ENCODE results near the gene TMEM201. TPM values are rescaled to one million over a fixed set of nuclear protein-coding genes. Genes with fewer than 3 reads are reported as not detected.
"Not testable (repeated sequence)": the region's sequence is repeated elsewhere in the genome, so short reads cannot be mapped to it uniquely, and the experiment has no call there.

Gene TMEM201
- total RNA-seq, 2 experiments from 2014 or later = 14.6 to 15.1 TPM

GRCh38 chr1:9612162-9612845 lies 23.6 kb downstream of the TMEM201 start:
- ATAC-seq = no peak
- Mint-ChIP-seq H3K36me3 (ENCODE audit: low read depth) (peaks cover 5% of the 10 kb centered on the region), H3K27ac (no peak overlapping the region), H3K9me3 (ENCODE audit: low read depth) (no peaks in the 10 kb centered on the region), H3K4me3 (no peak overlapping the region), H3K4me1 (no peaks in the 10 kb centered on the region), H3K27me3 (no peaks in the 10 kb centered on the region)
- CTCF ChIA-PET = no interaction called here
- no peak for DNase-seq
- POLR2A ChIA-PET = no interaction called here
- intact Hi-C loops (cut with DNase I, micrococcal nuclease) = no loop called here

GRCh38 chr1:9612871-9613624 lies 24.3 kb downstream of the TMEM201 start:
- Mint-ChIP-seq H3K36me3 (ENCODE audit: low read depth) (peaks cover 5% of the 10 kb centered on the region), H3K4me1 (no peaks in the 10 kb centered on the region), H3K27ac (no peak overlapping the region), H3K9me3 (ENCODE audit: low read depth) (no peaks in the 10 kb centered on the region), H3K27me3 (no peaks in the 10 kb centered on the region), H3K4me3 (no peak overlapping the region)
- ChIA-PET CTCF (interaction anchor here (0.5 kb wide), 1 partner anchor 77 kb away, joined by 5 read pairs; no protein-coding TSS in a partner anchor), POLR2A (no interaction called here)
- intact Hi-C loops (cut with DNase I, micrococcal nuclease) = no loop called here
- DNase-seq (no peak), ATAC-seq (no peak)

- ChIA-PET POLR2A (no interaction called here), CTCF (interaction anchor here (0.7 to 2.5 kb wide), 3 partner anchors 23 to 293 kb away, joined by 3 to 12 read pairs (median 3); no protein-coding TSS in a partner anchor)
- Mint-ChIP-seq H3K9me3 (ENCODE audit: low read depth) (no peaks in the 10 kb centered on the region), H3K27ac (no peak overlapping the region), H3K27me3 (no peaks in the 10 kb centered on the region), H3K4me3 (no peak overlapping the region), H3K36me3 (ENCODE audit: low read depth) (peaks cover 5% of the 10 kb centered on the region), H3K4me1 (no peaks in the 10 kb centered on the region)
- no peak for ATAC-seq
- no peak for DNase-seq
- intact Hi-C loops (cut with DNase I, micrococcal nuclease) = no loop called here
Observed at GRCh38 chr1:9613625-9614299, 25.1 kb downstream of the TMEM201 start.

GRCh38 chr1:9615316-9616063 lies 26.8 kb downstream of the TMEM201 start:
- H3K4me1 Mint-ChIP-seq = no peaks in the 10 kb centered on the region
- intact Hi-C loops (cut with DNase I, micrococcal nuclease) = loop anchor here in 1 of 2 experiments (1.0 kb wide), 1 partner anchor 252 kb away; no protein-coding TSS in a partner anchor
- POLR2A ChIA-PET = no interaction called here

GRCh38 chr1:9618909-9619679 lies 30.4 kb downstream of the TMEM201 start:
- POLR2A ChIA-PET = interaction anchor here (0.6 kb wide), 1 partner anchor 57 kb away, joined by 3 read pairs; no protein-coding TSS in a partner anchor
- Mint-ChIP-seq H3K4me1 (no peaks in the 10 kb centered on the region), H3K9me3 (ENCODE audit: low read depth) (no peaks in the 10 kb centered on the region), H3K36me3 (ENCODE audit: low read depth) (no peaks in the 10 kb centered on the region), H3K27ac (no peak overlapping the region), H3K27me3 (peaks cover 3% of the 10 kb centered on the region), H3K4me3 (no peak overlapping the region)
- intact Hi-C loops (cut with DNase I, micrococcal nuclease) = no loop called here
- CTCF ChIA-PET = no interaction called here
- DNase-seq = no peak
- no peak for ATAC-seq

More at GRCh38 chr1:9615316-9616063, 26.8 kb downstream of the TMEM201 start:
- peaks cover 3% of the 10 kb centered on the region for H3K27me3 Mint-ChIP-seq
- H3K27ac Mint-ChIP-seq = no peak overlapping the region
- CTCF ChIA-PET = interaction anchor here (0.7 to 2.5 kb wide), 16 partner anchors 11 to 841 kb away, joined by 3 to 12 read pairs (median 3); no protein-coding TSS in a partner anchor
- peaks cover 2% of the 10 kb centered on the region for H3K36me3 Mint-ChIP-seq (ENCODE audit: low read depth)
- no peak overlapping the region for H3K4me3 Mint-ChIP-seq
- DNase-seq (peak; percentile 79), ATAC-seq (peak; percentile 93)
- H3K9me3 Mint-ChIP-seq (ENCODE audit: low read depth) = no peaks in the 10 kb centered on the region

GRCh38 chr1:9621032-9621431 lies 32.3 kb downstream of the TMEM201 start:
- H3K4me3 Mint-ChIP-seq = no peak overlapping the region
- ATAC-seq (no peak), DNase-seq (no peak)
- no peaks in the 10 kb centered on the region for H3K9me3 Mint-ChIP-seq (ENCODE audit: low read depth)
- H3K27me3 Mint-ChIP-seq = peaks cover 3% of the 10 kb centered on the region
- no peaks in the 10 kb centered on the region for H3K36me3 Mint-ChIP-seq (ENCODE audit: low read depth)
- POLR2A ChIA-PET = interaction anchor here (1.3 kb wide), 1 partner anchor 14 kb away, joined by 3 read pairs; no protein-coding TSS in a partner anchor
- intact Hi-C loops (cut with DNase I, micrococcal nuclease) = no loop called here
- peaks cover 4% of the 10 kb centered on the region for H3K4me1 Mint-ChIP-seq
- CTCF ChIA-PET = interaction anchor here (0.8 kb wide), 1 partner anchor 1199 kb away, joined by 3 read pairs; no protein-coding TSS in a partner anchor
- no peak overlapping the region for H3K27ac Mint-ChIP-seq

GRCh38 chr1:9624081-9624480 lies 35.4 kb downstream of the TMEM201 start:
- intact Hi-C loops (cut with DNase I, micrococcal nuclease) = no loop called here
- CTCF ChIA-PET = no interaction called here

GRCh38 chr1:9625030-9625429 lies 36.3 kb downstream of the TMEM201 start:
- H3K4me1 Mint-ChIP-seq = peaks cover 24% of the 10 kb centered on the region
- CTCF ChIA-PET; H3K9me3 Mint-ChIP-seq (ENCODE audit: low read depth); H3K4me3 Mint-ChIP-seq; ATAC-seq; H3K27ac Mint-ChIP-seq; POLR2A ChIA-PET; H3K27me3 Mint-ChIP-seq; H3K36me3 Mint-ChIP-seq (ENCODE audit: low read depth); DNase-seq: not testable (repeated sequence)
- intact Hi-C loops (cut with DNase I, micrococcal nuclease) = loop anchor here in 1 of 2 experiments (5.0 kb wide), 1 partner anchor 47 kb away; no protein-coding TSS in a partner anchor

More at GRCh38 chr1:9624081-9624480, 35.4 kb downstream of the TMEM201 start:
- H3K9me3 Mint-ChIP-seq (ENCODE audit: low read depth) = no peaks in the 10 kb centered on the region
- H3K27ac Mint-ChIP-seq = no peak overlapping the region
- no peaks in the 10 kb centered on the region for H3K36me3 Mint-ChIP-seq (ENCODE audit: low read depth)
- no peak overlapping the region for H3K4me3 Mint-ChIP-seq
- POLR2A ChIA-PET = no interaction called here
- DNase-seq (no peak), ATAC-seq (no peak)
- peaks cover 24% of the 10 kb centered on the region for H3K4me1 Mint-ChIP-seq
- H3K27me3 Mint-ChIP-seq = peaks cover 5% of the 10 kb centered on the region

- intact Hi-C loops (cut with DNase I, micrococcal nuclease) = loop anchor here (2.0 to 5.0 kb wide), 4 partner anchors 46 to 407 kb away; partner anchors contain the start of gene UBE4B (in 1 of the 2)
- peaks cover 10% of the 10 kb centered on the region for H3K36me3 Mint-ChIP-seq (ENCODE audit: low read depth)
- peak; percentile 24 for DNase-seq
Observed at GRCh38 chr1:9626201-9626608, 37.5 kb downstream of the TMEM201 start.

More at GRCh38 chr1:9626201-9626608, 37.5 kb downstream of the TMEM201 start:
- Mint-ChIP-seq H3K4me3 (peak overlapping the region; percentile 87), H3K4me1 (peaks cover 33% of the 10 kb centered on the region), H3K27ac (peak overlapping the region; percentile 68), H3K27me3 (peaks cover 2% of the 10 kb centered on the region), H3K9me3 (ENCODE audit: low read depth) (no peaks in the 10 kb centered on the region)
- POLR2A ChIA-PET = no interaction called here
- CTCF ChIA-PET = interaction anchor here (0.6 to 6.5 kb wide), 29 partner anchors 9 to 1602 kb away, joined by 3 to 100 read pairs (median 4); partner anchors contain the start of genes LZIC, NMNAT1 and PIK3CD
- ATAC-seq = no peak

All from activated CD4-positive, alpha-beta T cell treated with anti-CD3 and anti-CD28 coated beads for 36 hours (primary cell).